NCI-H526 (cell line): ENCODE measurements around the gene SNX24.
"Not testable (repeated sequence)": the region's sequence is repeated elsewhere in the genome, so short reads cannot be mapped to it uniquely, and the experiment has no call there.

Source experiments
- DNase-seq, 2 experiments: peaks; one replicate each; lab custom pipeline; 2025; lab: John Stamatoyannopoulos, UW

The SNX24 gene

DNA sequence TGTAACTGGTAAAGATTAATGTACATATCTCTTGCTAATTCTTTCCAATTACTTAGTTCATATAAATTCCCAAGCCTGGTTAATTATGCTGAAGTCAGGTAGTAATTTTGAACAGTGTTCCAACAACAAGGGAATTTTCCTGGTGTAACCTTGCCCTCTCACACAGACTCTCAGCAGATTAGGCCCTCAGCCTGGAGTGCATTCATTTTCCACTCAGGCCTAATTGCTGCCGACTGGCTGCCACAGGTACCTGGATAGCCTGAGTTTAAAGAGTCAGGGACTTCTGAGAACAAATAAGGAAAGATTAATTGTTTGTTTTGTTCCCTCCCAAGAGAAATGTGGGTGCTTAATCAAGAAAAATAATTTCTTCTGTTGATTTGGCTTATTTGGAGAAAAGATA is 119.7 kb downstream of the SNX24 start:
- no peak for DNase-seq

DNA sequence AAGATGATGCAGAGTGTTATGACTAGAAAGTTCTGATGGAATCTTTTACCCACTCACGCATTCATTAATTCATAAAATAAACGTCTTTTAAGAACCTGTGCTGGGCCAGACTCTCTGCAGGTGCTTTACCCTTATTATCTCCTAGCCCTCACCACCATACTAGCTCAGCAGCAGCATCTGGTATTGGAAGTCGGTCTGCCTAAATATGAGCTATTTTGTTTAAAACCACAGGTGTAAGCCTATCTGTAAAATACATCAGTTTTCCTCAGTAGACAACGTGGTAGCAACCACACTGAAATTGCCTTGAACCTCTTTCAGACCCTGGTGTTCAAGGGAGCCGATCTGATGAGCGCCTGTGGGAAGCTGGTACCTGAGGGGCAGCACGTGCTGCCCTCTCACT is 121.7 kb downstream of the SNX24 start:
- DNase-seq: no peak

- no peak for DNase-seq
Observed at GRCh38 chr5:122967625-122968024, 122.2 kb downstream of the SNX24 start.

DNA sequence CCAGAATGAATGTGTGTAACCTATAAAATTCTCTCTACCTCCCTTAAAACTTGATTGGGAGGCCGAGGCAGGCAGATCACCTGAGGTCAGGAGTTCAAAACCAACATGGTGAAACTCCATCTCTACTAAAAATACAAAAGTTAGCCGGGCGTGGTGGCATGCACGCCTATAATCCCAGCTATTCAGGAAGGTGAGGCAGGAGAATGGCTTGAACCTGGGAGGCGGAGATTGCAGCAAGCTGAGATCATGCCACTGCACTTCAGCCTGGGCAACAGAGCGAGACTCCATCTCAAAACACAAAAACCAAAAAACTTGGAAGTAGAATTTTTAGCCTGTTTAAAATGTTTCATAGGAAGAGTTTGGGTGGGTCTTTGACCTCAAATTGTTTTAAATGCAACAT is 122.6 kb downstream of the SNX24 start:
- DNase-seq: not testable (repeated sequence)

DNA sequence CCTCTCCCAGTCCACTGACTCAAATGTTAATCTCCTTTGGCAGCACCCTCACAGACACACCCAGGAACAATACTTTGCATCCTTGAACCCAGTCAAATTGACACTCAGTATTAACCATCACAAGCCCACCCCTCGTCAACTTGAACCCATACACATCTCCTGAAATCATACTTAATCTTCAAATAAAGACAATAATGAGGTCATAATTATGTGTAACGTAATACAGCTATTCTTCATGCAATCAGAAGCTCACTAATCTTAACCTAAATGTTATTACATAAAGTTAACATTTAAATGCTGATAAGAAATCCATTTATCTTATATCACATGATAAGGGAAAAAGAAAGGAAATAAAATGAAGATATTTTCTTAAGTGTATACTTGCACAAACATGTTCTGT is 125.9 kb downstream of the SNX24 start:
- no peak for DNase-seq

- no peak for DNase-seq
Observed at GRCh38 chr5:122972877-122973276, 127.5 kb downstream of the SNX24 start.

GRCh38 chr5:122973759-122974158 is 128.3 kb downstream of the SNX24 start:
- not testable (repeated sequence) for DNase-seq

- not testable (repeated sequence) for DNase-seq
Observed at GRCh38 chr5:122974251-122974650, 128.8 kb downstream of the SNX24 start.

- DNase-seq: no peak
Observed at GRCh38 chr5:122977319-122977718, 131.9 kb downstream of the SNX24 start.

GRCh38 chr5:122978068-122978467 is 132.7 kb downstream of the SNX24 start:
- DNase-seq: no peak

DNA sequence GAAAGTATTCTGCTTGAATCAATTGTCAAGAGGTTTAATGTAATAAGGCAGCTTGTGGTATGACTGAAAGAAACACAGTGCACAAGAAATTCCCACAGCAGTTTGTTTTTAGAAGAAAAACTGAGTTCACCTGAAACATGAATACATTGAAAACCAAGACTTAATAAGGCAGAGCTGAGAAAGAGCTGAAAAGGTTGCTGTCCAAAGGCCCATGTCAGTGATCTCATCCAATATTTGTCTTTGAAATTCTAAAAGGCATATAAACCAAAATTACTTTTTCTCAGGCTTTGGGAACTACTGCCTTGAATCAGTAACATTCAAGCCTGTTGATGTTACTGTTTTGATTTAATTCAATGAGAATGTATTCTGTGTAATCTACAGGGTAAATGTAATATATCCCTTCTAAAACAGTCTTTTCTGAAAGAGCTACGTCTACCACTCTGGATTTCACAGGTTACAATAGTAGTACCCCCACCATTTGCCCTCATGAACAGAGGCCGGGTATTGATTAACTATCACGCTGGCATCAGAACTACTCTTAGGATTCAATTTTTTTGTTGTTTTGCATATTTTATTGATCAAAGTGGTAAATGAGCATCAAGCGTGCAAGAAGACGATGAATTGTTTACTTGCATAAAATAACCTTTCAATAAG is 133.4 kb downstream of the SNX24 start:
- DNase-seq: no peak

GRCh38 chr5:122981846-122982245 is 136.4 kb downstream of the SNX24 start:
- DNase-seq: no peak

DNA sequence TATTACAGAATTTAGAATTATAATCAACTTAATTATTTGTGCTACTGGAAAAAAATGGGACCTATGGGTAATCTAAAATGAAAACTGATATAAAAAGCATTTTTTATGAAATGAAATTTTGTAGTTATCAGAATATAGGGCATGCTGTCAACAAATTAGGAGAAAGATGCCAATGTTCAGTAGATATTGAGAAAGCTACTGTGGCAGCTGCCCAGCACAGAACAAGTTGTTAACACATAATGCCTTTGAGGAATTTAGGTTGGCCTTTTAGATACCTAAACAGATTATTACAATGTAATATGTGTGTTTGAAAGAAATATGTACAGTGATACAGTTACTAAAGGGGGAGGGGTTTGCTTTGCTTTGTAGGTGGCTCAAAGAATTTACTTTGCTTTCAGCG is 137.0 kb downstream of the SNX24 start:
- no peak for DNase-seq

DNA sequence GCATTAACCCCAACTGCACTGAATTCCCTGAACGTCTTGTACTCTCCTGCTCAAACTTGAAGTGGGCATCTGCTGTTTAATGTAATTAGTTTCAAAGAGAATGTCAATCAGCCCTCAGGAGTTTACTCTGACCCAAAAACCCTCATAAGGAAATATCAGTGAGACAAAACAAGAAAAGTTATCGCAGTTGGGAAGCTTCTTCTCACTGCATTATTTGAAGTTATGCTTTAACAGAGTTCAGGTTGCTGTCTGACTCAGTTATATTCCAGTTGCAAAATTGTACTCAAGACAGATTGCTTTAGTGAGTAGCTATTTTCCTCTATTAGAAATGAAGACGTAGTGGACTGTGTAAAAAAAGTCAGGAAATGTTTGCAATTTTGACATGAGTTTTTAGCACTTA is 139.0 kb downstream of the SNX24 start:
- no peak for DNase-seq

GRCh38 chr5:122985006-122985700 is 139.7 kb downstream of the SNX24 start:
- no peak for DNase-seq

DNA sequence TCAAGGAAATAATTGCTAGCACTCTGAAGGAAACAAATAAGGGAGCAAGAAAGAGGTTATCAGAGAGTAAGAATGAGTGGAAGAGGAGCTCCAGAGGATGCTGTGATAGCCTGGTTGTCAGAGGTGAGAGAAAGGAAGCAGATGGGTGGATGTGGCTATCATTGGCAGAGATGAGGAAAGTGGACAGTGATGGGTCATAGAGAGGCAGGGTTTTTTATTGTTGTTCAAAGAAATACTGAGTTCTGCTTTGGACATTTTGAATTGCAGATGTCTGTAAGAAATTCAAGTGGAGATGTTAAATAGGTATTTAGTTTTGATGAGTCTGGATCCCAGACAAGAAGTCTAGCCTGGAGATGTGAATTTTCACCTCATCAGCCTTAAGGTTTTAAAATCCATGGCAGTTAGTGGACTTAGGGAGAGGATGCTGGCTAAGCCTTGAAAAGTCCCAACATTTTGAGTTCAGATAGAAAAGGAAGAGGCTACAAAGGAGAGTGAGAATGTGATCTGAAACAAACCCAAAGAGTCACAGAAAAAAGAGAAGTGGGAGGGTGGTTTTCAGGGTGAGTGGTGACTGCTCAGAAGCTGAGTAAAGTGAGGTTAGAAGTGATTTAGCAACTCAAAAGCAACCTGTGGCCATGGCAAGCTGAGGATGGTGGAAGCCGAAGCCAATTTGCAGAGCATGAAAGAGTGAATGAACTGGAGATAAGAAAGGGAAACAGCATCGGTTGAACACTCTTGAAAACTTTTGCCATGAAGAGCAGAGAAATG is 140.7 kb downstream of the SNX24 start:
- no peak for DNase-seq

DNA sequence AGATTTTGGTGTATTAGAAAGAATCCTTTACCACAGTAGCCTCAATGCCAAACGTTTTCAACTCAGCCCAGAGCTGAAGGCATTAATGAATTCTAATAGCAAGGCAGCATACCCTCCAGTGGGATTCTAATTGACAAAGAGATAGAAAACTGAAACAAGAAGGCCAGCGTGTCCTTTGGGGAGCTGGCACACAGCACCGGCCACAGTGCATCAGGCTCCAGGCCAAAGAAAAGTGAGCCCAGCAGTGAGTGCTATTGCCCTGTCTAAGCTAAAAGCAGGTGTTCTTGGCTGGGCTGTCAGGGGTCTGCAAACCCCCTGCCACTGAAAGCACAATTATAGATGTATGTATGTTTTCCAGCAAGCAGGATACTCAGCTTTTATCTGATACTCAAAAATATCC is 150.7 kb downstream of the SNX24 start:
- no peak for DNase-seq

DNA sequence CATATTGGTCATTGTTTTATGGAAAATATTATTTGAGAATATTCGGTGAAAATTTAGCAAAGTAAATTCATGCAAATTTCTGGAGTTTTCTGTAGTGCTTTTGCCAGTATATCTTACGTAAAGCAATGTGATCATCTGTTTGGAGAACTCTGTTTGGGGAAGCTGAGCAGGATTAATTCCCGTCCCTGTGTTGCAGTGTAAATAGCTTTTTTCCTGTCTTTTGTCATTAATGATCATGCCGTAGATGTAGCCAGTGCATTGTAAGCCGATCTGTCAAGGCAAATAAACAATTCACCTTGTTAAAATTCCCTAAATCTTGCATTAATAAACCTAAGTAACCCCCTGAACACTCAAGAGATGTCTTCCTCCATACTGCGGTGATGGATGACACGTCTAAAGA is 151.9 kb downstream of the SNX24 start:
- DNase-seq: no peak

DNA sequence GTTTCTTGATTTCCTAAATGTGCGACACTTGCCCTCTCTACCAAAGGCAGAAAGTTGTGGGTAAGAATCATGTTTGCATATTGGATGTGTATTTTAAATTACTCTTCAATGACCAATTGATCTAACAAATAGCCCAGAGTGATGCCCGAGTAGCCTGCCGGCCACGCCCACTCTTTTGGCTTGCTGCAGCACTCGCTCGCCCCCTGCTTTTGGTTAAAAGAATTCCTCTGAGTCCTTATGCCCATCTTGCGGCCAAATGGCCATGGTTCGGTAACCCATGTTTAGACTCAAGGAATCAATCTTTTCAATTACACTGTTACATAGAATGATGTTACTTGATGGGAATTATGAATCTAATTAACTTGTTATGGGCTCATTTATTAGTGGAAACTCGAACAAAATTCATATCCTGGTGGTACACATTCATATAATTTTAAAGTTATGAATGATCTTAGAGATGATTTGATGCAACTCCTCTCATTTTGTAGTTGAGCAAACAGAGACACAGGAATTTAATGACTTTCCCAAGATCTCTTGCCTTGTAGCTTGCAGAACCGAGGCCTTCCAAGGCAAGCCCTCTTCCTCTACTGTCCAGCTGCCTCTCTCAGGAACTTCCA is 154.6 kb downstream of the SNX24 start:
- DNase-seq: peak in 1 of 2 experiments; percentile 3

- no peak for DNase-seq
Observed at GRCh38 chr5:123000731-123001130, 155.3 kb downstream of the SNX24 start.

DNA sequence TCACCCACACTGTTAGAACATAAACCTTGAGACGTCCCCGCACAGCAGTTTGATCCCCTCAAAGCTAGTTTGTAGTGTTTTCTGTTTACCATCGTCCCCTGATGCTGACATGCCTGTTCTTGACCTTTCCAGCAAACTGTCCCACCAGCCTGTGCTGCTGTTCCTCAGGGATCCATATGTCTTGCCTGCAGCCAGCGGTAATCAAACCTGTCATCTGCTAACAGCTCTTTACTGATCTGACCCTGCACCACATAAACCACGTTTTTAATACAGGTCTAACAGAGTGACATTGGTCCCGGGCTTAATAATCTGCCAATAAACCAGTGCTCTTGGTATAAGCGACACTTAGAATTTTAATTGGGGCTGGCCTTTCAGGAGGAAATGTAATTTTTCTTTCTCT is 156.4 kb downstream of the SNX24 start:
- DNase-seq: no peak

DNA sequence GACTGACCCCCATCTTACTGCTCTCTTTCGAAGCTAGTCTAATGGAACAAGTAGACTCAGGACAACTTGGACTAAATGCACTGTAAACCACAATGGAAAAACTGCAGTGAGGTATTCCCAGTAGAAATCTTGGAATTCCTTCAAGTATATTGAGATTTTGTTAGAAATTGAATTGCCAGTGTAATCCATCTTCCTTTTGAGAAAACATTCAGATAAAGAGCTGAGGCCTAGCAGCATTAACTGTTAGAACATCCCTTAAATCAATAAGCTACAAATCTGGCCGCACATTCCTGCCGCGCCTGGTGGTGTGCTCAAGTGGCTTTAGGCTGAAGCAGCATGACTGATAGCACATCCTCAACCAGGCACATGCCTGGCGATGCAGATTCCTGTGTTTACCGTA is 161.8 kb downstream of the SNX24 start:
- no peak for DNase-seq

DNA sequence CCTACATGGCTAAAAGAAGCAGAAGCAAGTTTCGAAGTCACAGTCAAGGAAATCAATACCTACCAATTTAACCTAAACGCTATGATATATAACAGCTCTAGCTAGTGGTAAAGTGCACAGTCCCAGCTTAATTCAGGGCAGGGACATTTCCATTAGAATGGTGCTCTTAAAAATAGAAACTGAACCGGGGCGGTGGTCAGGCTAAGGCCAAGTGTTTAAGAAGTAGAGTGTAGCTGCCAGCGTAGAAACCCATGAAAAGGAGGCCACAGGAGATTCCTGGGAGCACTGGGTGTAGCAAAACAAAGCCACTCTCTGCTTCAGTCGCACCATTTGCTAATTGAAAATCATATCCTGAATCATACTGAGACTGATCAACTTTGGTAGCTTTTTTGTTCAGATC is 162.3 kb downstream of the SNX24 start:
- DNase-seq: no peak
